ENCODE data around the gene CDKN2B-AS1. TPM values are rescaled to one million over a fixed set of nuclear protein-coding genes. Genes with fewer than 3 reads are reported as not detected.
"Not testable (repeated sequence)": the region's sequence is repeated elsewhere in the genome, so short reads cannot be mapped to it uniquely, and the experiment has no call there.

The CDKN2B-AS1 gene
- total RNA-seq, 4 donors from 2014 or later: 22.7 to 129 (median 52.0) TPM

DNA sequence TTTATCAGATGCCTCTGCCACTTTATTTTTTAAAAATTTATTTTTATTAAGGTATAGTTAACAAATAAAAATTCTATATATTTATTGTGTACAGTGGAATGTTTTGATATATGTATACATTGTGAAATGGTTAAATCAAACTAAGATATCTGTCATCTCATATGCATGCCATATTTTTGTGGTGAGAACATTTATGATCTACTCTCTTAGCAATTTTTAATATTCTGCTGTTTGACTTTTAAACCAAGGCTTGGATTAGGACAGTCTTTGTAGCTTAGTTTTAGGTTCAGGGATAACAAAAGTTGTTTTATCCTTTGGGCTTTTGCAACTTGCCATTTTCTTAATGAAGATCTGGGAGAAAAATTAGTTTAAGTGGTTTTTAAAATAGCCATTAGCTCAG lies 60.5 kb downstream of the CDKN2B-AS1 start:
- TF ChIP-seq, protein P1, sequence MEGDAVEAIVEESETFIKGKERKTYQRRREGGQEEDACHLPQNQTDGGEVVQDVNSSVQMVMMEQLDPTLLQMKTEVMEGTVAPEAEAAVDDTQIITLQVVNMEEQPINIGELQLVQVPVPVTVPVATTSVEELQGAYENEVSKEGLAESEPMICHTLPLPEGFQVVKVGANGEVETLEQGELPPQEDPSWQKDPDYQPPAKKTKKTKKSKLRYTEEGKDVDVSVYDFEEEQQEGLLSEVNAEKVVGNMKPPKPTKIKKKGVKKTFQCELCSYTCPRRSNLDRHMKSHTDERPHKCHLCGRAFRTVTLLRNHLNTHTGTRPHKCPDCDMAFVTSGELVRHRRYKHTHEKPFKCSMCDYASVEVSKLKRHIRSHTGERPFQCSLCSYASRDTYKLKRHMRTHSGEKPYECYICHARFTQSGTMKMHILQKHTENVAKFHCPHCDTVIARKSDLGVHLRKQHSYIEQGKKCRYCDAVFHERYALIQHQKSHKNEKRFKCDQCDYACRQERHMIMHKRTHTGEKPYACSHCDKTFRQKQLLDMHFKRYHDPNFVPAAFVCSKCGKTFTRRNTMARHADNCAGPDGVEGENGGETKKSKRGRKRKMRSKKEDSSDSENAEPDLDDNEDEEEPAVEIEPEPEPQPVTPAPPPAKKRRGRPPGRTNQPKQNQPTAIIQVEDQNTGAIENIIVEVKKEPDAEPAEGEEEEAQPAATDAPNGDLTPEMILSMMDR (IDR thresholded peaks at IDR 0.05): no peak
- no peak for TF ChIP-seq POLR2A (IDR thresholded peaks at IDR 0.05)
- peaks cover 0 to 3% (median 0%) of the 10 kb centered on the region in 4 donors for H3K4me1 ChIP-seq
- no peak for DNase-seq
- no peaks in the 10 kb centered on the region for H3K36me3 ChIP-seq
- H3K27ac ChIP-seq: no peak overlapping the region
- no peaks in the 10 kb centered on the region for H3K9me3 ChIP-seq
- H3K27me3 ChIP-seq: no peaks in the 10 kb centered on the region
- no peak overlapping the region for H3K4me3 ChIP-seq

DNA sequence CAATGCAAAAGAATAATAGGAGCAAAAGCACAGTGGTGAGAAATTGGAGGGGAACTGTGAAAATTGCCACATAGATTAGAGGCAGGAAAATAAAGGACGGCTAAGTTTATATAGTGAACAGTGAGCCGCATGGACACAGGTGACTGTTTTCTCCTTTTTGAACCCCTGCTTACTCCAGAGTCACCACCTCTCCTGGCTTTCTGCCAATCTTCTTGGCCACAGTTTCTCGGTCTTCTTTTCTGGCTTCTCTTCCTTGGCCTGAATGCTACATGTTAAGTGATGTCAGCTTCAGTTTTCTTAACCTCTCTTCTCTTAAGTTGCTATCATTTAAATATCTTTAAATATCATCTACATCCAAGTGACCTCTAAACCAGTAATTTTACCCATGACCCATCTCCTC lies 61.8 kb downstream of the CDKN2B-AS1 start:
- Histone ChIP-seq H3K9me3 (no peaks in the 10 kb centered on the region), H3K36me3 (no peaks in the 10 kb centered on the region), H3K4me3 (no peak overlapping the region), H3K27me3 (no peaks in the 10 kb centered on the region), H3K4me1 (peaks cover 0 to under 1% (median 0%) of the 10 kb centered on the region in 4 donors), H3K27ac (no peak overlapping the region)
- TF ChIP-seq, protein P1 (IDR thresholded peaks at IDR 0.05): no peak
- DNase-seq: no peak

DNA sequence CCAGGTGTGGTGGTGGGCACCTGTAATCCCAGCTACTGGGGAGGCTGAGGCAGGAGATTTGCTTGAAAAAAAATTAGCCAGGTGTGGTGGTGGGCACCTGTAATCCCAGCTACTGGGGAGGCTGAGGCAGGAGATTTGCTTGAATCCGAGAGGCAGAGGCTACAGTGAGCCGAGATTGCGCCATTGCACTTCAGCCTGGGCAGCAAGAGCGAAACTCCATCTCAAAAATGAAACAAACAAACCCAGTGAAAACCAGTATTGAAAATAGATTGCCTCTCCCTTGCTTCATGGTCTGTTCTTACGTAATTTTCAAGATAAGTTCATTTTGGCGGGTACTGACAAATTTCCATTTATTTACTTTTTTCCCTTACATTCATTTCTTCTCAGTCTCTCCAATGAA lies 63.4 kb downstream of the CDKN2B-AS1 start:
- not testable (repeated sequence) for H3K9me3 ChIP-seq, H3K27ac ChIP-seq, H3K4me1 ChIP-seq, DNase-seq, H3K36me3 ChIP-seq, H3K27me3 ChIP-seq, H3K4me3 ChIP-seq

DNA sequence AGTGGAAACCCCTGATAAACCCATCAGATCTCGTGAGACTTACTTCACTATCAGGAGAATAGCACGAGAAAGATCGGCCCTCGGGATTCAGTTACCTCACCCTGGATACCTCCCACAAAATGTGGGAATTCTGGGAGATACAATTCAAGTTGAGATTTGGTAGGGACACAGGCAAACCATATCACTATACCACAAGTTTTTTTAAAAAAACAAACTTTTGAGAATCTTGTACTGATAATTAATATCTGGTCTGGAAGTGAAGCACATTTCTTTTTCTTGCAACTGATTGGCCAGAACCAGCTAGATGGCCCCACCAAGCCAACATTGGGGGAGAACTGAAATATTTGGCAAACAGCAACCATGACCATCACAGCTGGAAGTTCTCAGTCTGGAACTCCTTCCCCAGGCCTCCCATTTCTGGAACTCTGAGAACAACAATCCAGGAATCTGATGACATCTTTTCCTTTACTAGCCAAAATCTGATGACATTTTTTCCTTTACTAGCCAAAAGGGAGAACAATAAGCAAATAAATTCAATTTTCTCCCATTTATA lies 66.3 kb downstream of the CDKN2B-AS1 start:
- no peaks in the 10 kb centered on the region for H3K27me3 ChIP-seq
- no peak overlapping the region for H3K27ac ChIP-seq
- DNase-seq: no peak
- H3K4me3 ChIP-seq: no peak overlapping the region
- no peaks in the 10 kb centered on the region for H3K4me1 ChIP-seq
- TF ChIP-seq, protein P1 (IDR thresholded peaks at IDR 0.05): no peak
- no peak for TF ChIP-seq POLR2A (IDR thresholded peaks at IDR 0.05)
- no peaks in the 10 kb centered on the region for H3K9me3 ChIP-seq
- no peaks in the 10 kb centered on the region for H3K36me3 ChIP-seq

DNA sequence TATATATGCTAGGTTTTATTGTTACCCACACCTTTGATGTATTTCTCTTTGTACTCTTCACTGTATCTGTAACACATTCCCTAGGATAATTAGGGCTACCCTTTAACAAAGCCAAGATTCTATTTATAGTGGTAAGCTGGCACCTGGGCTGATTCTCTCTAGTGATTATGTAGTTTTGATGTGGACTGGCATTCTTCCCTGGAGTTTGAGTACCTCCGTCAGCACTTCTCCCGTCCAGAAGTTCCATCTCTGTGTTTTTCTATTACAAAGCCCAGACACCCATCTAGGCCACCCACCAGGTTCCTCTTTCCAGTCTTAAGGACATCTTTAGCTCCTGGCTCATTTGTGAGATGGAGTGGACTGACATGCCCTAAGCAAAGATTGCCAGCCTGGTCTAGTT lies 70.4 kb downstream of the CDKN2B-AS1 start:
- H3K4me1 ChIP-seq: no peaks in the 10 kb centered on the region
- no peak overlapping the region for H3K4me3 ChIP-seq
- DNase-seq: no peak
- no peaks in the 10 kb centered on the region for H3K36me3 ChIP-seq
- no peaks in the 10 kb centered on the region for H3K27me3 ChIP-seq
- H3K27ac ChIP-seq: no peak overlapping the region
- TF ChIP-seq POLR2A (IDR thresholded peaks at IDR 0.05): no peak
- TF ChIP-seq, protein P1 (IDR thresholded peaks at IDR 0.05): no peak
- H3K9me3 ChIP-seq: no peaks in the 10 kb centered on the region

DNA sequence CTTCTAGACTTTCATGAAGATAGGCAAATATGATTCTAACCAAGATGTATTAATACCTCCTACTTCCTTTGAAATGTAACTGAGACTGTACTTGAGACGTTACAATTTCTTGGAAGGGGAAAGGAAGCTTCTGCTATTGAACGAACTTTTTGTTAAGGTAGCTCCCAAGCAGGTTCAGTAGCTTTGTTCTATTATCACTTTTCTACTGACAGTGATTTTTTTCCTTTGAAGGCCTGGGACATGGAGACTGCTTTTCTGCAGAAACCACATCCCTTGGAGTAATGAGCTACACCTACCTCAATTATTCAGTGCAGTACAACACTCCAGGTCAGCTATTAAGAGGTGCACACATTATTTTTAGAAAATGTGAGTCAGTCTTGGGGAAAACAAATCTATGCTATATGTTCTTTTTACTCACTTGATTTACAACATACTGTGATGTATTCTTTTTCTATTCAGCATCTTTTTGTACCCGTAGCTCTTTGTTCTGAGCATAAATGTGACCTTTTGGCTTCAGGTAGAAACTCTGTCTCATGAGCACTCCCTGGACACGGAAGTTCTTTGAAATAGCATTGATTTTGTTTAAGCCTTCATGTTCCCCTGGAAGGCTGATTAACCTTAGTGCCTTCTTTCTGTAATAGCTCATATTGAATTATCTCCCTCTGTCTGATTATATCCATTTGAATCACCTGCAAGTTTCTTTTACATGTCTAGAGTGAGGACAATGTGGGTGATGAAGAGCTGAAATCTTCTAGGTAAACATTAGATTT lies 71.0 kb downstream of the CDKN2B-AS1 start:
- Histone ChIP-seq H3K9me3 (no peaks in the 10 kb centered on the region), H3K27me3 (no peaks in the 10 kb centered on the region), H3K27ac (no peak overlapping the region), H3K4me1 (no peaks in the 10 kb centered on the region), H3K4me3 (no peak overlapping the region), H3K36me3 (no peaks in the 10 kb centered on the region)
- TF ChIP-seq POLR2A (IDR thresholded peaks at IDR 0.05): no peak
- TF ChIP-seq, protein P1 (IDR thresholded peaks at IDR 0.05): no peak
- no peak for DNase-seq

Measured in Peyer's patch (tissue), 4 donors.